Placental pericyte (primary cell): Measurements from ENCODE around the gene TIPARP. TPM values are rescaled to one million over a fixed set of nuclear protein-coding genes. Genes with fewer than 3 reads are reported as not detected.

ENCODE experiments used
- total RNA-seq: library from RNA; depleted of rRNA; stranded (reverse); fragments of >200 nt; gene quantifications from 2 replicates; pipeline ENCODE4 v1.2.3, GENCODE V29; 2012

The TIPARP gene, protein sequence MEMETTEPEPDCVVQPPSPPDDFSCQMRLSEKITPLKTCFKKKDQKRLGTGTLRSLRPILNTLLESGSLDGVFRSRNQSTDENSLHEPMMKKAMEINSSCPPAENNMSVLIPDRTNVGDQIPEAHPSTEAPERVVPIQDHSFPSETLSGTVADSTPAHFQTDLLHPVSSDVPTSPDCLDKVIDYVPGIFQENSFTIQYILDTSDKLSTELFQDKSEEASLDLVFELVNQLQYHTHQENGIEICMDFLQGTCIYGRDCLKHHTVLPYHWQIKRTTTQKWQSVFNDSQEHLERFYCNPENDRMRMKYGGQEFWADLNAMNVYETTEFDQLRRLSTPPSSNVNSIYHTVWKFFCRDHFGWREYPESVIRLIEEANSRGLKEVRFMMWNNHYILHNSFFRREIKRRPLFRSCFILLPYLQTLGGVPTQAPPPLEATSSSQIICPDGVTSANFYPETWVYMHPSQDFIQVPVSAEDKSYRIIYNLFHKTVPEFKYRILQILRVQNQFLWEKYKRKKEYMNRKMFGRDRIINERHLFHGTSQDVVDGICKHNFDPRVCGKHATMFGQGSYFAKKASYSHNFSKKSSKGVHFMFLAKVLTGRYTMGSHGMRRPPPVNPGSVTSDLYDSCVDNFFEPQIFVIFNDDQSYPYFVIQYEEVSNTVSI
- total RNA-seq = 157 and 225 TPM in 2 replicates

DNA sequence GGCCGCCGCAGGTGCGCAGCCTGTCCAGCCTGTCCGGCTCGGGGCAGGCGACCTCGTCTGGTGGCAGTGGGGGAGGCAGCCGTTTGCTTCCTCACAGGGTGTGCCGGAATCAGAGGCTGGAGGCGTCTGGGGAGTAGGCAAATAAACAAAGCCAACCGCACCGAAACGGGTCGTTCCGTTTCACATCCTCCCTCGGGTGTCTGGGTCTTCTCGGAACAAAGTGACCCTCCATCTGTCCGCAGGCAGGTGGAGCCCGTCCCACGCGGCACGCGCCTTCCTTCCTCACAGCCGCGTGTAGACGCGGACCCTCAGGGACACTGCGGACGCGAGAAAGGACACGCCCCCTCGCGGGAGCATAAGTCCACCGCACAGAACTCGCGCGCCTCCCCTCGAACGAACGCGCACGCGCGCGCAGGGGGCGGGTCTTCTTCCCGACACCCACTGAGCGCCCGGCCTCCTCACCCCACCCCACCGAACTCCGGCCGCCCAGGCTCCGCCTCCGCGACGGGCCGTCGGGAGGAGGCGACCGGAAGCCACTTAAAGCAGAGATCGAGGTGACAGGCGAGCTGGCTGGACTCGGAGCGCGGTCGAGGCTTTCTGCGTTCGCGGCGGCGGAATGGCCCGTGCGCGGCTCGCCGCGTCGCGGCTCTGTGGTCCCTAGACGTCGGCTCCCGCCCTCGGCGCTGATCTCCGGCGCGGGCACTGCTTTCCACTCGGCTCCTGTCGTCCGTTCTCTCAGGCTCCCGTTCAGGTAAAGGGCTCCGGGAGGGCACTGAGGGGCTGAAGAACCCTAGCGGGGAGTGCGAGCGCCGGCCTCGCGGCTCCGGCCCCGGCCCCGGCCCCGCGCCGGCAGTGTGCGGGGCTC, at the start of gene TIPARP:
TIPARP (plus strand) TSS at position 545 of the 865 bp plus-strand sequence. CDS start 3,108 bp downstream, outside the sequence.

Other genes with a start within 250 kb of the TIPARP start
- gene SSR3, start 119.5 kb upstream of the TIPARP start, total RNA-seq = 407 and 638 TPM in 2 replicates
- gene LEKR1, start 151.8 kb downstream of the TIPARP start, total RNA-seq = 1.1 and 1.9 TPM in 2 replicates